GM12878 (cell line): Measurements from ENCODE around the gene PARS2. TPM values are rescaled to one million over a fixed set of nuclear protein-coding genes. Genes with fewer than 3 reads are reported as not detected.
A peak's percentile ranks its signal among the peaks of the same experiment; 100 is the strongest.

Experiments used
- ATAC-seq: fragments of 200-7000 bp; cut with Tn5 transposase; 3 replicates; pipeline ENCODE4 v1.9.1; 2020; ENCODE audit warnings: mild to moderate bottlenecking, moderate library complexity
- BruUV-seq: library from RNA; stranded (reverse); fragments of 400-500 nt; replicated peaks from 2 replicates; lab custom pipeline; 2021; lab: Mats Ljungman, UMichigan
- CTCF ChIA-PET: fragments of 300-600 bp; sonication (Branson Sonifier 250); formaldehyde crosslinking; extraction: SDS; loops from one replicate; lab custom pipeline; 2021; ENCODE audit warnings: inconsistent platforms; lab: Yijun Ruan, JAX
- POLR2A ChIA-PET: fragments of 350-600 bp; formaldehyde crosslinking; extraction: SDS; loops from one replicate; lab custom pipeline; 2021; ENCODE audit warnings: inconsistent platforms; lab: Charles Lee
- RAD21 ChIA-PET: fragments of 300-600 bp; sonication (Branson Sonifier 250); formaldehyde crosslinking; loops from one replicate; lab custom pipeline; 2023; ENCODE audit warnings: antibody characterized with exemption; ENCODE audit not compliant: unreplicated experiment; lab: Charles Lee
- SMC1A ChIA-PET: fragments of 300-600 bp; sonication (Branson Sonifier 250); formaldehyde crosslinking; loops from one replicate; lab custom pipeline; 2023; ENCODE audit not compliant: unreplicated experiment, uncharacterized antibody; lab: Charles Lee
- DNase-seq: peaks from one replicate; pipeline ENCODE4 v3.0.0-alpha.2; 2011; ENCODE audit warnings: low read depth, low spot score
- FAIRE-seq: peaks from 3 replicates; lab custom pipeline; 2011; peaks lifted over from hg19 to GRCh38; lab: Jason Lieb, UNC
- H2AFZ ChIP-seq: 2 replicates; pipeline ENCODE4 v1.6.0; 2011; ENCODE audit warnings: low read depth, low read length, control low read depth; ENCODE audit not compliant: control insufficient read depth
- H3K27ac ChIP-seq: 2 replicates; pipeline ENCODE4 v1.5.1; 2011; ENCODE audit warnings: control low read depth; ENCODE audit not compliant: control insufficient read depth, insufficient read depth
- H3K27me3 ChIP-seq, 2 experiments: replicated peaks in 1 of 2; 2 replicates each; pipeline versions ENCODE4 v1.6.0 to v1.6.1; 2011; ENCODE audit warnings: low read length in 1 of 2; ENCODE audit not compliant: control insufficient read depth in 2 of 2, insufficient read depth in 2 of 2
- H3K36me3 ChIP-seq, 2 experiments: 2 replicates each; pipeline ENCODE4 v1.5.1; 2011; ENCODE audit warnings: low read length in 1 of 2; ENCODE audit not compliant: control insufficient read depth in 2 of 2, insufficient read depth in 2 of 2
- H3K4me1 ChIP-seq: 2 replicates; pipeline ENCODE4 v1.6.1; 2011; ENCODE audit warnings: mild to moderate bottlenecking, low read length, moderate library complexity, mixed read lengths; ENCODE audit not compliant: control insufficient read depth, insufficient read depth
- H3K4me2 ChIP-seq: 2 replicates; pipeline ENCODE4 v1.6.0; 2011; ENCODE audit warnings: control low read depth; ENCODE audit not compliant: control insufficient read depth, insufficient read depth
- H3K4me3 ChIP-seq: fragments of 200-600 bp; sonication (generic); 2 replicates; pipeline ENCODE4 v1.5.1; 2016
- H3K79me2 ChIP-seq: 2 replicates; pipeline ENCODE4 v1.6.0; 2011; ENCODE audit warnings: low read length; ENCODE audit not compliant: control insufficient read depth, insufficient read depth
- H3K9ac ChIP-seq: 2 replicates; pipeline ENCODE4 v1.8.0; 2011; ENCODE audit warnings: low read length, control low read depth, mixed read lengths; ENCODE audit not compliant: control insufficient read depth, insufficient read depth
- H3K9me3 ChIP-seq: replicated peaks from 3 replicates; pipeline ENCODE4 v1.5.1; 2011; ENCODE audit warnings: mild to moderate bottlenecking, low read length; ENCODE audit not compliant: control insufficient read depth, insufficient read depth
- H4K20me1 ChIP-seq: 2 replicates; pipeline ENCODE4 v1.6.0; 2011; ENCODE audit not compliant: control insufficient read depth, insufficient read depth
- NR2F1 ChIP-seq: fragments of 450-650 bp; conservative IDR thresholded peaks from 2 replicates; pipeline ENCODE4 v1.6.1; 2017; ENCODE audit warnings: mild to moderate bottlenecking
- PRDM15 ChIP-seq: fragments of 450-650 bp; formaldehyde crosslinking; IDR thresholded peaks from 2 replicates; pipeline ENCODE4 v1.4.0; 2020; ENCODE audit warnings: mild to moderate bottlenecking, moderate library complexity
- RB1 ChIP-seq: fragments of 450-650 bp; formaldehyde crosslinking; IDR thresholded peaks from 2 replicates; pipeline ENCODE4 v1.6.1; 2017; ENCODE audit warnings: mild to moderate bottlenecking, borderline replicate concordance
- SMAD5 ChIP-seq: IDR thresholded peaks from 2 replicates; pipeline ENCODE4 v1.6.1; 2016; ENCODE audit warnings: antibody characterized with exemption, low read depth
- SUZ12 ChIP-seq: fragments of 200-600 bp; sonication (generic); IDR thresholded peaks from one replicate; pipeline ENCODE4 v1.6.1; 2018; ENCODE audit warnings: antibody characterized with exemption, mild to moderate bottlenecking; ENCODE audit not compliant: unreplicated experiment
- TAF1 ChIP-seq: IDR thresholded peaks from 2 replicates; pipeline ENCODE4 v1.6.1; 2011; ENCODE audit warnings: mild to moderate bottlenecking, low read depth, low read length, borderline replicate concordance
- WGBS: methylation state at CpG from one replicate; pipeline ENCODE4 v1.1.6; 2016; ENCODE audit warnings: low lambda C conversion rate; ENCODE audit not compliant: insufficient replicate concordance, insufficient coverage; ENCODE audit errors: missing lambda C conversion rate; 5-methylcytosine and 5-hydroxymethylcytosine counted together
- in situ Hi-C: fragments of 300-500 bp; cut with MboI; formaldehyde crosslinking; loops from 9 replicates; pipeline ENCODE4 v1.14.3; 2018; ENCODE audit warnings: mixed read lengths
- intact Hi-C: fragments of 100-400 bp; cut with micrococcal nuclease; formaldehyde crosslinking; loops from one replicate; pipeline ENCODE4 v1.14.2; 2022; ENCODE audit not compliant: unreplicated experiment
- polyA plus RNA-seq, 11 experiments: library from polyadenylated mRNA; depleted of rRNA in 4 of 11; unstranded in 6 of 11; stranded (reverse) in 5 of 11; fragments of >200 nt; fragmentation: Nextera tagmentation in 4 of 11; fragmentation: Illumina TruSeq in 1 of 11; extraction: Ambion mirVana in 4 of 11; extraction: Trizol in 1 of 11; gene quantifications; 1 replicate in 1 of 11; 2 replicates in 10 of 11; pipeline versions ENCODE4 v1.2.1 to v1.2.3, GENCODE V29; 2011 to 2016; ENCODE audit warnings: inconsistent platforms in 2 of 11, missing spikeins in 2 of 11, low read depth in 1 of 11
- total RNA-seq, 4 experiments: library from RNA; depleted of rRNA in 3 of 4; stranded (reverse); fragments of >200 nt in 3 of 4; fragmentation: Illumina TruSeq in 1 of 4; extraction: Trizol in 1 of 4; gene quantifications; 2 replicates each; pipeline versions ENCODE4 v1.2.1 to v1.2.3, GENCODE V29; 2013 to 2021
- TF ChIP-seq, protein P1 (sequence below): fragments of 450-650 bp; IDR thresholded peaks from 2 replicates; pipeline ENCODE4 v1.6.1; 2017; ENCODE audit warnings: antibody characterized with exemption, mild to moderate bottlenecking, moderate library complexity

Gene PARS2
- total and polyA plus RNA-seq, 10 of the 15 experiments (the other 5 are each of a cell fraction or from before 2014, with no cell fraction given) = 3.7 to 12.2 (median 5.9) TPM

- H2AFZ ChIP-seq = peak overlapping the region; percentile 100
- peak overlapping the region; percentile 93 for H3K9ac ChIP-seq
- H3K27ac ChIP-seq = peak overlapping the region; percentile 78
Observed at GRCh38 chr1:54716299-54717047, 47.9 kb downstream of the PARS2 start.

More at GRCh38 chr1:54716299-54717047, 47.9 kb downstream of the PARS2 start:
- Histone ChIP-seq H3K79me2 (peaks cover 18% of the 10 kb centered on the region), H3K4me2 (peak overlapping the region; percentile 80), H3K9me3 (no peaks in the 10 kb centered on the region), H4K20me1 (no peaks in the 10 kb centered on the region), H3K27me3 (no peaks in the 10 kb centered on the region; a peak in 1 of 4 replicates), H3K36me3 (peaks cover 0 to 13% of the 10 kb centered on the region in 2 experiments; a peak in 2 of 4 replicates), H3K4me3 (peak overlapping the region; percentile 77), H3K4me1 (peaks cover 3% of the 10 kb centered on the region; the same call in 1 of the 2 replicates)
- ATAC-seq (peak; percentile 10), FAIRE-seq (peak; percentile 57), DNase-seq (peak; percentile 5)
- BruUV-seq = no TSS peak
- RAD21 ChIA-PET = interaction anchor here (0.6 to 2.5 kb wide), 3 partner anchors 11 to 93 kb away, joined by 3 to 12 read pairs (median 4); partner anchors contain the start of gene TTC22
- no peak for TF ChIP-seq TAF1
- no peak for TF ChIP-seq SMAD5
- no peak for TF ChIP-seq NR2F1
- no peak for TF ChIP-seq SUZ12
- TF ChIP-seq, protein P1, sequence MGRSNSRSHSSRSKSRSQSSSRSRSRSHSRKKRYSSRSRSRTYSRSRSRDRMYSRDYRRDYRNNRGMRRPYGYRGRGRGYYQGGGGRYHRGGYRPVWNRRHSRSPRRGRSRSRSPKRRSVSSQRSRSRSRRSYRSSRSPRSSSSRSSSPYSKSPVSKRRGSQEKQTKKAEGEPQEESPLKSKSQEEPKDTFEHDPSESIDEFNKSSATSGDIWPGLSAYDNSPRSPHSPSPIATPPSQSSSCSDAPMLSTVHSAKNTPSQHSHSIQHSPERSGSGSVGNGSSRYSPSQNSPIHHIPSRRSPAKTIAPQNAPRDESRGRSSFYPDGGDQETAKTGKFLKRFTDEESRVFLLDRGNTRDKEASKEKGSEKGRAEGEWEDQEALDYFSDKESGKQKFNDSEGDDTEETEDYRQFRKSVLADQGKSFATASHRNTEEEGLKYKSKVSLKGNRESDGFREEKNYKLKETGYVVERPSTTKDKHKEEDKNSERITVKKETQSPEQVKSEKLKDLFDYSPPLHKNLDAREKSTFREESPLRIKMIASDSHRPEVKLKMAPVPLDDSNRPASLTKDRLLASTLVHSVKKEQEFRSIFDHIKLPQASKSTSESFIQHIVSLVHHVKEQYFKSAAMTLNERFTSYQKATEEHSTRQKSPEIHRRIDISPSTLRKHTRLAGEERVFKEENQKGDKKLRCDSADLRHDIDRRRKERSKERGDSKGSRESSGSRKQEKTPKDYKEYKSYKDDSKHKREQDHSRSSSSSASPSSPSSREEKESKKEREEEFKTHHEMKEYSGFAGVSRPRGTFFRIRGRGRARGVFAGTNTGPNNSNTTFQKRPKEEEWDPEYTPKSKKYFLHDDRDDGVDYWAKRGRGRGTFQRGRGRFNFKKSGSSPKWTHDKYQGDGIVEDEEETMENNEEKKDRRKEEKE = no peak
- TF ChIP-seq PRDM15 (CRISPR knock-in tag) = no peak
- TF ChIP-seq RB1 = no peak
- in situ Hi-C loops = no loop called here
- POLR2A ChIA-PET = interaction anchor here (1.2 to 1.4 kb wide), 2 partner anchors 8 to 10 kb away, joined by 3 to 4 read pairs; no protein-coding TSS in a partner anchor
- intact Hi-C loops = loop anchor here (5.0 kb wide), 1 partner anchor 81 kb away; no protein-coding TSS in a partner anchor
- CTCF ChIA-PET = interaction anchor here (0.6 to 1.3 kb wide), 4 partner anchors 55 to 228 kb away, joined by 3 to 5 read pairs (median 4); no protein-coding TSS in a partner anchor
- SMC1A ChIA-PET = interaction anchor here (0.9 to 2.3 kb wide), 4 partner anchors 11 to 93 kb away, joined by 3 to 7 read pairs (median 3); no protein-coding TSS in a partner anchor
- WGBS = 0% methylated on average over 8 of the region's 8 CpGs
